NOMO-1 treated with dmso at 0.1 percent for 144 hours (cell line): Measurements from ENCODE around the gene ELAVL4.

ENCODE experiments used
- DNase-seq: peaks from one replicate; lab custom pipeline; 2025; ENCODE audit not compliant: unreplicated experiment; lab: John Stamatoyannopoulos, UW

ELAVL4 gene

GRCh38 chr1:50108497-50109059, at the start of gene ELAVL4:
Gene ELAVL4 (plus strand): TSS chr1:50108920. CDS start chr1:50109190, 270 bp downstream.
- DNase-seq = peak; percentile 57

DNA sequence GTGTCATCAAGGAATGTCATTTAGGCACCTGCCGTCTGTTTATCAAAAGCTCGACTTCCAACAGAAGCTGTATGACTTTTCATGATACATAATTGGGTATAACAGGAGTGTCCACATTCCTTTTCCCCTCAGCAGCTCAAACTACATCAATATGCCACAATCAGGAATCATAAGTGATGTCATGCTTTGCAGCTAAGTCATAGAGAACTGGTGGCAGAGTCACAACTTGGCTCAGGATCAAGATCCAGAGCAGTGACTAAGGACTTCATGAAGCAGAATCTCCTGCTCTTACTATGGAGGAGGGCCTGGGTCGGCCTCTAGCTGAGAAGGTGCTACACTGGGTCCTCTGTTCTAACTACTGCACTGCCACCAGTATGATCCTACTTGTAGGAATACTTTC, 48.4 kb upstream of the ELAVL4 start:
- DNase-seq = no peak

- no peak for DNase-seq
Observed at GRCh38 chr1:50066806-50067205, 41.9 kb upstream of the ELAVL4 start.

GRCh38 chr1:50074931-50075330, 33.8 kb upstream of the ELAVL4 start:
- DNase-seq = no peak

GRCh38 chr1:50077273-50077672, 31.4 kb upstream of the ELAVL4 start:
- no peak for DNase-seq

- no peak for DNase-seq
Observed at GRCh38 chr1:50080904-50081586, 27.7 kb upstream of the ELAVL4 start.

DNA sequence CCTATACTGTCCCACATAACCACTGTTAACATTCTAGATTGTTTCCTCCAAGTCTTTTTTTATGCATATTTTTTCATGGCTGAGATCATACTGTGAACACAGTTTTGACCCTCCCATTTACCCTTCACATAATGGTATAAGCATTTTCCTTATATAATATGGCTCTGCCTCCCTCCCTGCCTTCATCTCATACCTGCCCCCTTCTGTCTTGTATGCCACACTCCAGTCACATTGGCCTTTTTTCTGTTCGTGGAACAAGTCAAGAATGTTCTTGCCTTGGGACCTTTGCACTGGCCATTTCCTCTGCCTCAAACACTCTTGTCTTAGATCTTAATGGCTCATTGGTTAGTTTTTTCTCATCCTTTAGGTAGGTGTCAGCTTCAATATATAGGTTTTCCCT, 24.3 kb upstream of the ELAVL4 start:
- DNase-seq = no peak

- no peak for DNase-seq
Observed at GRCh38 chr1:50091068-50091467, 17.7 kb upstream of the ELAVL4 start.

DNA sequence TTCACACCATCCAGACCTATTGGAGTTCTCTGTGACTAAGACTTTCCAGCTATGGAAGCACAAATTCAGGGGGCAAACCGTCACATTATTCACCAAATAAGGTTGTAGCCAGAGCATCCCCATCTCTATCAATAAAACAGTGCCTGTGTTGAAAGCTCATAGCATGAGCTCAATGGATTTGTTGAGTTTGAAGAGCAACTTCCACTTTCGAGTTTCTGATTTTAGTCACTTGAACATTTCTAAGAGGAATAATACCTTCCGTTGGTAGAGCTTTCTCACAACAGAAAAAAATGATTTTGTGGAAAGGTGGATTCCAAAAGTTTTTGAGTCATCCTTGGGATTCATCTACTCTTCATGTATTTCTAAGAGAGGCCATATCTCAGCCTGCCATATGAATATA, 13.0 kb upstream of the ELAVL4 start:
- DNase-seq = no peak

DNA sequence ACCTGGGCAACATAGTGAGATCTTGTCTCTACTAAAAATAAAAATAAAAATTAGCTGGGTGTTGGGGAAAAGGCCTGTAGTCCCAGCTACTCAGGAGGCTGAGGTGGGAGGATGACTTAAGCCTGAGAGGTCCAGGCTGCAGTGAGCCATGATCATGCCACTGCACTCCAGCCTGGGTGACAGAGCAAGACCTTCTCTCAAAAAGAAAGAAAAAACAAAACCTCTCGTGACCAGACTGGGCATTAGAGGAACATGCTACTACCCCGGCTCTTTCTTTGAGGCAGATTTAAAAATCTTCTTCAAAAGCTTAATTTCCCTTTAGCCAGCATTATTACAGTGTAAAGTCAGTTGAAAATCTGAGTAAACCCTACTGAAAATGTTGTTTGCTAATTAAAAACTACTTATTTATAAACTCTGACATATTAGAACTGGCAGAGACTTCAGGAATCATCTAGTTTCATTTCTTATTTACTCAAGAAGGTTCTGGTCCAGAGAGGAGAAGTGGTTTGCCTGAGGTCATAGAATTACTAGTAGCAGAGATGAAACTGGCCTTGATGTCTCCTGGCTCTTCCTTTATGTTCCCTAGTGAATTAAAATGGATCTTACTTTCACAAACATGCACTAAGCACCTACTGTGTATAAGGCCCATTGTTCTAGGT, 11.6 kb upstream of the ELAVL4 start:
- DNase-seq = no peak

DNA sequence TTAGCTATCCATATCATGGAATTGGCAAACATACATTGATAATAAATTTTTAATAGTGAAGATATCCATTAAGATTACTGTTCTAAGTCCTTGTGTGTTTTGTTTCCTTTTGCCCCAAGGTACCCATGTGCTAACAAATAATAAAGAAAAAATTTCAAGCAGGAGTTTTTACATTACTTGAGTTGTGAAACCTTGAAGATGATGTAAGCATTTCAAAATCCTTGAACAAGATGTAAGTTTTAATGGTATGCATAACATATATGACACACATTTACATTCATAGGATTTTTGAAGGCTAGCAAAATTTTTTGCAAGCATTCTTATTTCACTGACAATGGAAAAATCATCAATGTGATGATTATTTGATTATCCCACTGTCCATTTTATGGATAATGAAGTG, 10.9 kb upstream of the ELAVL4 start:
- DNase-seq = no peak

DNA sequence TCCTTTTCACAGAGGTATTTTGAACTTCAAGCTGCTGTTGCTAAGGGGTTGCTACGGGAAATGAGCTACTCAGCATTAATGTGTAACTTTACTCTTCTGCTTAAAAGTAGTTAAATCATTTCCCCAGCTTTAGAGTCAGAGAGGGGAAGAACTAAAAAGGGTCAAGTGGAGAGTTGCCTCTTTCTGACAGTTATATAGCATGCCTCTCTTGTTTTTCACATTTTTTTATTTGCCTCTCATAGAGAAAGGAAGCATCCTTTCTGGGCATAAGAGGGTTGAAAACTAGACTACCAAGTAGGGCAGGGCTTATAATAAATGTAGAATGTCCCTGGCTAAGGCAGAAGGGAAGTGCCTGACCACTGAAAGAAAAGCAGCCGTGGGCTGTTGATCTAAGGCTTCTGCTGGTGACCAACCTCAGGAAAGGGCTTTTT, 10.1 kb upstream of the ELAVL4 start:
- no peak for DNase-seq

- DNase-seq = no peak
Observed at GRCh38 chr1:50099654-50100053, 9.1 kb upstream of the ELAVL4 start.

- no peak for DNase-seq
Observed at GRCh38 chr1:50103615-50104081, 5.1 kb upstream of the ELAVL4 start.

DNA sequence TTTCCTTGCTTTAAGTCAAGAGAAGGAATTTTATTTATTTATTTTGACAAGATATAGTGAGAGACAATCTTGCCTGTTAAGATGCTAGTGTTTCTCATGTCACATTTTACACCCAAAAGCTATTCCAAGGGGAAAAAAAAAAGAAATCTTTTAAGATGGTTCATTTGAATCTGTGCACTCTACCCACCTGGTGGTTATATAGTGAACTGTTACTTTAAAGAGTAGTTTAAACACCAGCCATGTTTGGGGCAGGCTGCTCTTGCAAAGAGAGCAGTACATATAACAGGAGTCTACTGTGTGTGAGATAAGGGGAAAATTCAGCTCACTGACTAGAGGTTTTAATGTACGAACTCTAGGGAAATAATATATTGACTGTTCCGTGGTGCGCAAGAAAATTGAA, 3.3 kb upstream of the ELAVL4 start:
- no peak for DNase-seq

GRCh38 chr1:50106095-50106761, 2.5 kb upstream of the ELAVL4 start:
- DNase-seq = no peak

DNA sequence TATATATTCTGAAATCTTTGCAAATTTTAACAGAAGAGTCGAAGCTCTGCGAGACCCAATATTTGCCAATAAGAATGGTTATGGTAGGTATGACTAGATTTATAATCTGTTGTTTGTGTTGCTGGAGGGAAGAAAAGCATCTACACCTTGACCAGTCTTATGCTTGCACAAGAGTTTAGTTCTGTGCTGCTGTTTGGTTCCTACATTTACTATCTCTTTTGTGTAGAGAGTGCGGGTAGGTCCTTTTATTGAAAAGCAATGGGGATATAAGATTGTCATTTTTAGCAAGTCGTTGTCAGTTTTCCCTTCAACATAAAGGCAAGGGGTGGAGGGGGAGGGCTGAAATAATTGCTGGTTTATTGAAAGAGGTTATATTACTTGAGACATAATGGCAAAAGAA, 396 bp downstream of the ELAVL4 start:
- no peak for DNase-seq

DNA sequence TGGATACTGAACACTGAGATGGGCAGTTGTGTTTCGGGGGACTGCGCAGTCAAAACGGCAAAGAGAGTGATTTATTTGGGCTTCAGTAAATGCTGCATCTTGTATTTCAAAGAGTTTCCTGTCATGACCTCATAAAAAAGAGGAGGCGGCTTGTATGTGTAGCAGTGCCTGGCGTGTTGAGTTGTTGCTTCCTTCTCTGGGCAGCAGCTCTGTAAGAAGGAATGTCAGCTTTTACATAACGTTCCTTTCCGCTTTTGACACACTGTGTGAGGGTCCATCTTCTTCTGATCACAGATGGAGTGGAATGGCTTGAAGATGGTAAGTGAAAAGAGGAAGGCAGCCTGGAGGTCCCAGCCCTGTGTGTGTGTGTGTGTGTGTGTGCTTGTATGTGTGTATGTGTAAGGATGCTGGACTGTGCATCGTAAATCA, 941 bp downstream of the ELAVL4 start:
- DNase-seq = peak; percentile 58

DNA sequence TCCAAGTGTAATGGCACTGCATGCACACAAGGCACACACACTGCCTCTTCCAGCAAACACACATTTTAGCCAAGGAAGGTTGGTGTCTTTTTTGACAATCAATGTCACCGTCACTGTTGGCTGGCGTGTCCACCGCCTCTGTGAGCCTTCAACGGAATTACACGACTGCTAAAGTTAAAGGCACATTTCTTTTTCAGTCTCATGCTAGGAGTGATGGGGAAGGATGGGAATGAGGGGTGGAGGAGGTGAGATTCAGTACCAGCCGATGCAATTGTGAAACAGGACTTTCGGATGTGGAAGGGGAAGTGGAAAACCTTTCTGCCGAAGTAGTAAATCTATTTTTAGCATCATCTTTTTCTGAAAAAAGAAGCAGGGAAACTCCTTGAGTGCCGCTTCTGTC, 1.4 kb downstream of the ELAVL4 start:
- DNase-seq = peak; percentile 12

DNA sequence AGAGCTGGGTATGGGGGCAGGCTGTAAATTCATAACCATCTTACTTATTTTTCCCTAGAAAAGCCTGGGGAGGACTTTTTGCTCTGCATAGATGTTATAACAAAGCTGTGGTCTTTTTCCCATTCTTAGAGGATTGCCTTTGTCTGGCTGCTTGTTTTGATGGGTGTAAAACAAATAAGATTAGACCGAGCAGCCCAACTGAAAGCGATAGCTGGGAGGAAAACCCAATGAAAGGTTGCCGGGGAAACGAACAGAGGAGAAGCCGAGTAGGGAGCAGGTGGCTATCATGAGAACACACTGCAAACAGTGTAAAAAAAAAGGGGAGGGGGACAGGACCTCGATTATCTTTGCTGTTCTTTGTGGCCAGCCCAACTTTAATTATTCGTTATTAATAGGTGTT, 1.9 kb downstream of the ELAVL4 start:
- no peak for DNase-seq

GRCh38 chr1:50111503-50111902, 2.8 kb downstream of the ELAVL4 start:
- no peak for DNase-seq

DNA sequence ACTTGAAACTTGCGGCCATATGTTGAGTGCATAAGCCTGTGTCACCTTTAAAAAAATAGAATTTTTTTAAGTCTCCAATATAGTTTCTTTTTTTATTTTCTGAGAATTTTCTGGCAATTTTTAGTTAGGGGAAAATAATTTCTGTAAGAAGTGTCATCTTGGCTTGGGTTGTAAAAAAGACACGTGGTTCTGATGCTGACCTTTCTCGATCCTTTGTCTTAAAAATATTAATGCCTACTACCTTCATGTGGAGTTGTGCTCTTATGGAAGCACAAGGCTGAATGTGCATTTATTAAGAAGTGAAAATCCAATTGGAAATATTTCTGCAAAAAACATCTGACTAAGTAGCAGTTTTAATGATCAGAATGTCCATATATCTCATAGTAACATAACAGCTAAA, 3.5 kb downstream of the ELAVL4 start:
- no peak for DNase-seq
